Stimulated activated CD8-positive, alpha-beta memory T cell treated with anti-CD3 and anti-CD28 coated beads, Interleukin-4, amount 100 ng/mL, for 24 hours (primary cell): ENCODE data around the gene CAPG.

Experiments
- DNase-seq: peaks from one replicate; pipeline ENCODE4 v3.0.0-alpha.2; 2020; ENCODE audit warnings: low read depth

The CAPG gene

GRCh38 chr2:85438201-85439024 lies 28.2 kb upstream of the CAPG start:
- no peak for DNase-seq

GRCh38 chr2:85437488-85438200 lies 27.5 kb upstream of the CAPG start:
- DNase-seq: peak; percentile 62

GRCh38 chr2:85436836-85437487 lies 26.8 kb upstream of the CAPG start:
- no peak for DNase-seq

GRCh38 chr2:85435981-85436835 lies 26.0 kb upstream of the CAPG start:
- DNase-seq: no peak

- DNase-seq: no peak
Observed at GRCh38 chr2:85435220-85435958, 25.2 kb upstream of the CAPG start.

GRCh38 chr2:85434696-85435095 lies 24.5 kb upstream of the CAPG start:
- DNase-seq: no peak

- DNase-seq: no peak
Observed at GRCh38 chr2:85433511-85434089, 23.4 kb upstream of the CAPG start.

GRCh38 chr2:85431570-85432205 lies 21.5 kb upstream of the CAPG start:
- no peak for DNase-seq

- DNase-seq: no peak
Observed at GRCh38 chr2:85430752-85431569, 20.8 kb upstream of the CAPG start.

GRCh38 chr2:85429924-85430289 lies 19.7 kb upstream of the CAPG start:
- DNase-seq: no peak

- DNase-seq: no peak
Observed at GRCh38 chr2:85429213-85429923, 19.2 kb upstream of the CAPG start.

GRCh38 chr2:85428343-85428881 lies 18.2 kb upstream of the CAPG start:
- DNase-seq: no peak

GRCh38 chr2:85427300-85427835 lies 17.2 kb upstream of the CAPG start:
- DNase-seq: no peak

- no peak for DNase-seq
Observed at GRCh38 chr2:85425588-85425987, 15.4 kb upstream of the CAPG start.

- no peak for DNase-seq
Observed at GRCh38 chr2:85423525-85423924, 13.4 kb upstream of the CAPG start.

GRCh38 chr2:85422072-85422457 lies 11.9 kb upstream of the CAPG start:
- DNase-seq: no peak

- no peak for DNase-seq
Observed at GRCh38 chr2:85421260-85422071, 11.3 kb upstream of the CAPG start.
